ENCODE results near the gene RPL13. TPM values are rescaled to one million over a fixed set of nuclear protein-coding genes. Genes with fewer than 3 reads are reported as not detected.
A peak's percentile ranks its signal among the peaks of the same experiment; 100 is the strongest.

RPL13 gene
- total and polyA plus RNA-seq, 2 of the 13 experiments (the other 11 are each of a cell fraction or from before 2014, with no cell fraction given) = 2,988 to 4,411 TPM

- TF ChIP-seq CEBPB (IDR thresholded peaks at IDR 0.05; ENCODE audit: borderline replicate concordance, low read depth, low read length) = no peak
- no peak for TF ChIP-seq ZFP82 (CRISPR knock-in tag; IDR thresholded peaks at IDR 0.05; ENCODE audit: borderline replicate concordance)
- TF ChIP-seq SP5 (CRISPR knock-in tag; IDR thresholded peaks at IDR 0.05; ENCODE audit: borderline replicate concordance, low read depth) = no peak
Observed at GRCh38 chr16:89567656-89568594, 7.4 kb downstream of the RPL13 start (continued).

GRCh38 chr16:89569506-89570341, 9.2 kb downstream of the RPL13 start:
- Histone ChIP-seq H3K4me1 (ENCODE audit: insufficient read depth, low read length) (peaks cover 53% of the 10 kb centered on the region), H3K9ac (ENCODE audit: insufficient read depth, low read depth, low read length) (no peak overlapping the region), H3K4me2 (ENCODE audit: low read depth, low read length) (no peak overlapping the region), H3K9me3 (ENCODE audit: low read length) (no peaks in the 10 kb centered on the region), H3K4me3 (replicated peaks in 1 of 3; ENCODE audit: insufficient read depth in 1 of 3, low read depth in 2 of 3, low read length in 3 of 3) (no peak overlapping the region), H3K36me3 (replicated peaks in 1 of 2; ENCODE audit: control insufficient read depth in 1 of 2, insufficient read depth in 2 of 2, low read length in 2 of 2) (0 out of 5 replicates have a peak, but pooled peaks cover 0 to under 1% of the 10 kb centered on the region in 2 experiments), H3K79me2 (ENCODE audit: insufficient read depth, low read length) (no peaks in the 10 kb centered on the region), H3K27me3 (ENCODE audit: control insufficient read depth in 1 of 2, insufficient read depth in 2 of 2, low read length in 2 of 2) (peaks cover 4 to 21% of the 10 kb centered on the region in 2 experiments; a peak in 3 of 5 replicates), H2AFZ (ENCODE audit: low read length) (no peak overlapping the region), H3K27ac (ENCODE audit: extremely low read length, insufficient read depth, low read length) (no peak overlapping the region), H4K20me1 (ENCODE audit: insufficient read depth, low read length) (peaks cover 19% of the 10 kb centered on the region)
- ATAC-seq (peak; percentile 14), FAIRE-seq (no peak), DNase-seq (ENCODE audit: low spot score) (no peak)
- intact Hi-C loops (cut with micrococcal nuclease; ENCODE audit: unreplicated experiment) = no loop called here
- CTCF ChIA-PET (ENCODE audit: low intra/inter-chr PET ratio, low total read pairs) = no interaction called here
- no TSS peak for BruUV-seq (replicated peaks)
- in situ Hi-C loops (cut with HindIII; ENCODE audit: extremely low pct_ligation_motif_present, low pct_unique_long_range_greater_than_20kb) = no loop called here
- POLR2A ChIA-PET = no interaction called here
- 31% methylated on average over 19 of the region's 23 CpGs for WGBS (ENCODE audit: low lambda C conversion rate)
- TF ChIP-seq KDM2A (CRISPR knock-in tag; IDR thresholded peaks at IDR 0.05; ENCODE audit: borderline replicate concordance, low read depth) (peak; percentile 54), NFYB (CRISPR knock-in tag; IDR thresholded peaks at IDR 0.05) (no peak), FOXP1 (IDR thresholded peaks at IDR 0.05) (no peak), FOXP1 (CRISPR knock-in tag; IDR thresholded peaks at IDR 0.05) (no peak), AGO1 (IDR thresholded peaks at IDR 0.05; ENCODE audit: low read depth, low read length, poor library complexity, severe bottlenecking) (peak; percentile 59), ZNF687 (CRISPR knock-in tag; IDR thresholded peaks at IDR 0.05) (peak; percentile 36; the same call in 1 of the 2 replicates), HNRNPL (IDR thresholded peaks at IDR 0.05; ENCODE audit: low read depth, low read length) (0 out of 2 replicates have a peak, but pooled peaks have one; percentile 58), REPIN1 (CRISPR knock-in tag; IDR thresholded peaks at IDR 0.05; ENCODE audit: borderline replicate concordance, low read depth) (no peak), ZNF253 (CRISPR knock-in tag; IDR thresholded peaks at IDR 0.05; ENCODE audit: borderline replicate concordance) (0 out of 2 replicates have a peak, but pooled peaks have one; percentile 39)
- TF ChIP-seq, protein P1, sequence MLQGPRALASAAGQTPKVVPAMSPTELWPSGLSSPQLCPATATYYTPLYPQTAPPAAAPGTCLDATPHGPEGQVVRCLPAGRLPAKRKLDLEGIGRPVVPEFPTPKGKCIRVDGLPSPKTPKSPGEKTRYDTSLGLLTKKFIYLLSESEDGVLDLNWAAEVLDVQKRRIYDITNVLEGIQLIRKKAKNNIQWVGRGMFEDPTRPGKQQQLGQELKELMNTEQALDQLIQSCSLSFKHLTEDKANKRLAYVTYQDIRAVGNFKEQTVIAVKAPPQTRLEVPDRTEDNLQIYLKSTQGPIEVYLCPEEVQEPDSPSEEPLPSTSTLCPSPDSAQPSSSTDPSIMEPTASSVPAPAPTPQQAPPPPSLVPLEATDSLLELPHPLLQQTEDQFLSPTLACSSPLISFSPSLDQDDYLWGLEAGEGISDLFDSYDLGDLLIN (CRISPR knock-in tag; IDR thresholded peaks at IDR 0.05; ENCODE audit: borderline replicate concordance) = no peak
